ENCODE data around the gene SNTB2.

SNTB2 gene

DNA sequence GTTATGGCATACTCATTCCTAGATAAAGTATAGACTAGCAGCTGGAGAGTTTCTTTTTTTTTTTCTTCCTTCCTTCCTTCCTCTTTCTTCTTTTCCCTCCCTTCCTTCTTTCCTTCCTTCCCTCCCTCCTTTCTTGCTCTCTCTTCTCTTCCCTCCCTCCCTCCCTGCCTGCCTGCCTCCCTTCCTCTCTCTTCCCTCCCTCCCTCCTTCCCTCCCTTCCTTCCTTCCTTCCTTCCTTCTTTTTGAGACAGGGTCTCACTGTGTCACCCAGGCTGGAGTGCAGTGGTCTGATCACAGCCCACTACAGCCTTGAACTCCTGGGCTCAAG, 7.0 kb upstream of the SNTB2 start:
- Histone ChIP-seq H3K9me3 (ENCODE audit: control insufficient read depth, low read length) (no peaks in the 10 kb centered on the region), H3K27ac (ENCODE audit: low read depth, low read length, severe bottlenecking) (no peak overlapping the region), H3K4me1 (ENCODE audit: control insufficient read depth, insufficient read depth, low read length, poor library complexity, severe bottlenecking) (peaks cover 3% of the 10 kb centered on the region), H3K4me3 (ENCODE audit: extremely low read depth, insufficient read depth, low read length, poor library complexity, severe bottlenecking) (no peak overlapping the region), H3K36me3 (ENCODE audit: control insufficient read depth, insufficient read depth, low read length) (peaks cover 4% of the 10 kb centered on the region)

DNA sequence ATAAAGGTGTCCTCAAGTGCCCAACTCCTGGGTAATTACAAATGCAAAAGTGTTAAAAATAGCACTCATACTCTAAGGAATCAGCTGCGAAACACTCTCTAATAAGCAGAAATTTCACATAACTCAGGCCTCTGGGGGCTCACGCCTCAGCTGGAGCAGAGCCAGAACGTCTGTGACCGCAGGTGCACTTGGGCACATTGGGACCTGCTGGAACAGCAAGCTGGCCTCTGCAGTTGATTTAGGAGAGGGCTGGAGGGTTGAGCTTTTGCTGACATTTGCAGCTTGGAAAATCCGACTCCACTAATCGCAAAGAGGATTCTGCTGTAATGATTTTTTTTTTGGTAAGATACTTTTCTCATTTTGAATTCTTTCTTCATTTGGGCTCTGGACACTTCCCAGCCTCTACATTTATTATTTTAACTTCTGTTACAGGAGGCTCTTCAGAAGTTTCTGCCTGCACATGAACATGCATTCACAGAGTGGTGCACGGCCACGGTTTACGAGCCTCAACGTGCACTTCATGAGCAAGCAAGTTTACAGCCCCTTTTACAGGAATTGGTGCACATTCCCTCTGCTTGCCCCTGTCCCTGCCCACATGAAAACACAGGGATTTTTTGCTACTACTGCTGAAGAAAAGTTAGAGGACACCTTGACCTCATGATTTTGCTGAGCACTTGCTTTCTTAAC, 4.1 kb upstream of the SNTB2 start:
- Histone ChIP-seq H3K9me3 (ENCODE audit: control insufficient read depth, low read length) (no peaks in the 10 kb centered on the region), H3K4me3 (ENCODE audit: extremely low read depth, insufficient read depth, low read length, poor library complexity, severe bottlenecking) (no peak overlapping the region), H3K36me3 (ENCODE audit: control insufficient read depth, insufficient read depth, low read length) (no peaks in the 10 kb centered on the region), H3K27ac (ENCODE audit: low read depth, low read length, severe bottlenecking) (no peak overlapping the region), H3K4me1 (ENCODE audit: control insufficient read depth, insufficient read depth, low read length, poor library complexity, severe bottlenecking) (peaks cover 3% of the 10 kb centered on the region)
- WGBS, 2 experiments (ENCODE audit: insufficient coverage in 2 of 2): 81 to 88% methylated on average over 8 of the region's 10 CpGs

DNA sequence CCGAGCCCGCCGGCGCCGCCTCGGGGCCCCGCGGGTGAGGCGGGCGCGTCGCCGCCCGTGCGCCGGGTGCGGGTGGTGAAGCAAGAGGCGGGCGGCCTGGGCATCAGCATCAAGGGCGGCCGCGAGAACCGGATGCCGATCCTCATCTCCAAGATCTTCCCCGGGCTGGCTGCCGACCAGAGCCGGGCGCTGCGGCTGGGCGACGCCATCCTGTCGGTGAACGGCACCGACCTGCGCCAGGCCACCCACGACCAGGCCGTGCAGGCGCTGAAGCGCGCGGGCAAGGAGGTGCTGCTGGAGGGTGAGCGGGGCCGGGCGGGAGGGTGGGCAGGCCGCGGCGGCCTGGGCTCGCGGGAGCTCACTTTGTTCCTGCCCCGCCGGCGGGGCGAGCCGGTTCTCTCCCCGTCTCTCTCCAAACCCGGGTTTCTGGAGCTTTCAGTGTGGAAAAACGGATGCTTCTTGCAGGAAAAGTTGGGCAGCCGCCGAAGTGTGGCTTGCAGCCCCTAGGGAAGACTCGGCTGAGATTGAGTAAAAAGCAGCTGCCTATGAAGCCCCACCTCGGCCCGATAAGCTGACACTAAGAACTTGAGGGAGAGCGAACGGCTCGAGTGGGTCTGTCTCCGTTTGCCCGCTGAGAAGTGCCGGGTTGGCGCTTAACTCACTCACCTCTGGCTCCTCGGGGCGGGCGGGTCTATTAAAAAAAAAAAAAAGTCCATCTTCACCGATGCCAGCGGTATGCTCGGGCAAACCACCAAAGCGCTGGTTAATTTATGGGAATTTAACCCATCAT, 677 bp downstream of the SNTB2 start:
- WGBS, 2 experiments (ENCODE audit: insufficient coverage in 2 of 2): 0% methylated on average over 52 to 56 of the region's 76 CpGs
- peaks cover 19% of the 10 kb centered on the region for H3K4me1 ChIP-seq (ENCODE audit: control insufficient read depth, insufficient read depth, low read length, poor library complexity, severe bottlenecking)
- no peaks in the 10 kb centered on the region for H3K9me3 ChIP-seq (ENCODE audit: control insufficient read depth, low read length)
- peak overlapping the region; percentile 33 for H3K27ac ChIP-seq (ENCODE audit: low read depth, low read length, severe bottlenecking)
- H3K4me3 ChIP-seq (ENCODE audit: extremely low read depth, insufficient read depth, low read length, poor library complexity, severe bottlenecking): peak overlapping the region; percentile 64
- H3K36me3 ChIP-seq (ENCODE audit: control insufficient read depth, insufficient read depth, low read length): peaks cover 7% of the 10 kb centered on the region

DNA sequence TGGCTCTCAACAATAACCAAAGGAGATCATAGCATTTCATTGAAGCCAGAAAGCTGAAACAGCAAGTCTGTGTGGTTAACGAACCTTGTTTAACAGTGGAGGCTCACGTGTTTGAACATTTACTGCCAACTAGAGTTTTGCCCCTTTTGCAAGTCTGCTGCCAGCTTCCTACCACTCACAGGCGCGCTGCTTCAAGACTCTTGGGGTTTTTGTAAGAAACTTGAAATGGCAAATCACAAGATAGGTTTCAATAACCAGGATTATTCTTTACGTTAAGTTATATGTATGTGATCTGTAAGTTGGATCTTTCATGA, 1.2 kb downstream of the SNTB2 start:
- Histone ChIP-seq H3K36me3 (ENCODE audit: control insufficient read depth, insufficient read depth, low read length) (peaks cover 7% of the 10 kb centered on the region), H3K4me3 (ENCODE audit: extremely low read depth, insufficient read depth, low read length, poor library complexity, severe bottlenecking) (peak overlapping the region; percentile 64), H3K4me1 (ENCODE audit: control insufficient read depth, insufficient read depth, low read length, poor library complexity, severe bottlenecking) (peaks cover 19% of the 10 kb centered on the region), H3K27ac (ENCODE audit: low read depth, low read length, severe bottlenecking) (peak overlapping the region; percentile 33), H3K9me3 (ENCODE audit: control insufficient read depth, low read length) (no peaks in the 10 kb centered on the region)
- 0% methylated on average over 1 to 2 of the region's 5 CpGs for WGBS, 2 experiments (ENCODE audit: insufficient coverage in 2 of 2)

DNA sequence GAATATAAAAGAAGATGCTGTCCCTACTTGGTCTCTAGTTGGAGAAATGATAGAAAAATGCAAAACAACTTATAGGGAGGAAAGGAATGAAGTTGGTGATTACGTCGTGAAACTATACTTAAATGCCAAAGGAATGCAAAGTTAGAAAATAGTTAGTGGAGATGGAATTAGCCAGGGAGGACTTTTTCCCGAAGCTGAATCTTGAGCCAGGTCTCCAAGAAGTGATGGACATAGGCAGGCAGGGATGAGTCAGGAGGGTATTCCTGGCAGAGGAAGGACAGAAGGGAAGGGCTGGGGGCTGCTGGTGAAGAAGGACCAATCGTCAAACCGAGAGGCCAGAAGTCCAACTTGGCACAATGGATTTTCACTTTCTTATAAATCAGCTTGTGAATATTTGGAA, 1.8 kb downstream of the SNTB2 start:
- peaks cover 17% of the 10 kb centered on the region for H3K4me1 ChIP-seq (ENCODE audit: control insufficient read depth, insufficient read depth, low read length, poor library complexity, severe bottlenecking)
- 36 to 47% methylated on average over 3 to 5 of the region's 5 CpGs for WGBS, 2 experiments (ENCODE audit: insufficient coverage in 2 of 2)
- no peaks in the 10 kb centered on the region for H3K9me3 ChIP-seq (ENCODE audit: control insufficient read depth, low read length)
- peaks cover 7% of the 10 kb centered on the region for H3K36me3 ChIP-seq (ENCODE audit: control insufficient read depth, insufficient read depth, low read length)
- peak overlapping the region; percentile 64 for H3K4me3 ChIP-seq (ENCODE audit: extremely low read depth, insufficient read depth, low read length, poor library complexity, severe bottlenecking)
- no peak overlapping the region for H3K27ac ChIP-seq (ENCODE audit: low read depth, low read length, severe bottlenecking)

- WGBS, 2 experiments (ENCODE audit: insufficient coverage in 2 of 2): 90 to 100% methylated on average over 2 of the region's 2 CpGs
- Histone ChIP-seq H3K4me1 (ENCODE audit: control insufficient read depth, insufficient read depth, low read length, poor library complexity, severe bottlenecking) (peaks cover 16% of the 10 kb centered on the region), H3K36me3 (ENCODE audit: control insufficient read depth, insufficient read depth, low read length) (peaks cover 7% of the 10 kb centered on the region), H3K9me3 (ENCODE audit: control insufficient read depth, low read length) (no peaks in the 10 kb centered on the region), H3K4me3 (ENCODE audit: extremely low read depth, insufficient read depth, low read length, poor library complexity, severe bottlenecking) (no peak overlapping the region), H3K27ac (ENCODE audit: low read depth, low read length, severe bottlenecking) (no peak overlapping the region)
Observed at GRCh38 chr16:69190046-69190588, 3.2 kb downstream of the SNTB2 start.

GRCh38 chr16:69190598-69190997, 3.6 kb downstream of the SNTB2 start:
- Histone ChIP-seq H3K4me3 (ENCODE audit: extremely low read depth, insufficient read depth, low read length, poor library complexity, severe bottlenecking) (no peak overlapping the region), H3K4me1 (ENCODE audit: control insufficient read depth, insufficient read depth, low read length, poor library complexity, severe bottlenecking) (peaks cover 16% of the 10 kb centered on the region), H3K27ac (ENCODE audit: low read depth, low read length, severe bottlenecking) (no peak overlapping the region), H3K9me3 (ENCODE audit: control insufficient read depth, low read length) (no peaks in the 10 kb centered on the region), H3K36me3 (ENCODE audit: control insufficient read depth, insufficient read depth, low read length) (peaks cover 7% of the 10 kb centered on the region)
- WGBS, 2 experiments (ENCODE audit: insufficient coverage in 2 of 2): 88 to 95% methylated on average over 3 of the region's 3 CpGs

DNA sequence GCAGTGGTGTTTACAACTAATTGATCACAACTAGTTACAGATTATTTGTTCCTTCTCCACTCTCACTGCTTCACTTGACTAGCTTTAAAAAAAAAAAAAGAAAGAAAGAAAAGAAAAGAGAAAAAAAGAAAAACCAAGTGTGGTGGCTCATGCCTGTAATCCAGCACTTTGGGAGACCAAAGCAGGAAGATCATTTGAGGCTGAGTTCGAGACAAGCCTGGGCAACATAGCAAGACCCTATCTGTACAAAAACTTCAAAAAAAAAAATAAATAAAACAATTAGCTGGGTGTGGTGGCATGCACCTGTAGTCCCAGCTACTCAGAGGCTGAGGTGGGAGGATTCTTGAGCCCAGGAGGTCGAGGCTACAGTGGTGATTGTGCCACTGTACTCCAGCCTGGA, 4.2 kb downstream of the SNTB2 start:
- Histone ChIP-seq H3K27ac (ENCODE audit: low read depth, low read length, severe bottlenecking) (no peak overlapping the region), H3K4me1 (ENCODE audit: control insufficient read depth, insufficient read depth, low read length, poor library complexity, severe bottlenecking) (peaks cover 16% of the 10 kb centered on the region), H3K4me3 (ENCODE audit: extremely low read depth, insufficient read depth, low read length, poor library complexity, severe bottlenecking) (no peak overlapping the region), H3K9me3 (ENCODE audit: control insufficient read depth, low read length) (no peaks in the 10 kb centered on the region), H3K36me3 (ENCODE audit: control insufficient read depth, insufficient read depth, low read length) (peaks cover 7% of the 10 kb centered on the region)
- 82 to 100% methylated on average over 1 of the region's 2 CpGs for WGBS, 2 experiments (ENCODE audit: insufficient coverage in 2 of 2)

GRCh38 chr16:69193855-69194254, 6.9 kb downstream of the SNTB2 start:
- Histone ChIP-seq H3K36me3 (ENCODE audit: control insufficient read depth, insufficient read depth, low read length) (peaks cover 7% of the 10 kb centered on the region), H3K9me3 (ENCODE audit: control insufficient read depth, low read length) (no peaks in the 10 kb centered on the region), H3K4me1 (ENCODE audit: control insufficient read depth, insufficient read depth, low read length, poor library complexity, severe bottlenecking) (peaks cover 11% of the 10 kb centered on the region), H3K27ac (ENCODE audit: low read depth, low read length, severe bottlenecking) (no peak overlapping the region), H3K4me3 (ENCODE audit: extremely low read depth, insufficient read depth, low read length, poor library complexity, severe bottlenecking) (no peak overlapping the region)

- H3K36me3 ChIP-seq (ENCODE audit: control insufficient read depth, insufficient read depth, low read length): peaks cover 7% of the 10 kb centered on the region
- no peak overlapping the region for H3K4me3 ChIP-seq (ENCODE audit: extremely low read depth, insufficient read depth, low read length, poor library complexity, severe bottlenecking)
- H3K27ac ChIP-seq (ENCODE audit: low read depth, low read length, severe bottlenecking): no peak overlapping the region
- H3K9me3 ChIP-seq (ENCODE audit: control insufficient read depth, low read length): no peaks in the 10 kb centered on the region
- H3K4me1 ChIP-seq (ENCODE audit: control insufficient read depth, insufficient read depth, low read length, poor library complexity, severe bottlenecking): peaks cover 5% of the 10 kb centered on the region
Observed at GRCh38 chr16:69194488-69194887, 7.5 kb downstream of the SNTB2 start.

GRCh38 chr16:69195369-69196029, 8.5 kb downstream of the SNTB2 start:
- Histone ChIP-seq H3K36me3 (ENCODE audit: control insufficient read depth, insufficient read depth, low read length) (peaks cover 7% of the 10 kb centered on the region), H3K4me1 (ENCODE audit: control insufficient read depth, insufficient read depth, low read length, poor library complexity, severe bottlenecking) (peaks cover 5% of the 10 kb centered on the region), H3K9me3 (ENCODE audit: control insufficient read depth, low read length) (no peaks in the 10 kb centered on the region), H3K27ac (ENCODE audit: low read depth, low read length, severe bottlenecking) (no peak overlapping the region), H3K4me3 (ENCODE audit: extremely low read depth, insufficient read depth, low read length, poor library complexity, severe bottlenecking) (no peak overlapping the region)
- WGBS, 2 experiments (ENCODE audit: insufficient coverage in 2 of 2): 86 to 100% methylated on average over 1 to 2 of the region's 4 CpGs
